ENCODE data around the gene ULK1.

Gene ULK1

DNA sequence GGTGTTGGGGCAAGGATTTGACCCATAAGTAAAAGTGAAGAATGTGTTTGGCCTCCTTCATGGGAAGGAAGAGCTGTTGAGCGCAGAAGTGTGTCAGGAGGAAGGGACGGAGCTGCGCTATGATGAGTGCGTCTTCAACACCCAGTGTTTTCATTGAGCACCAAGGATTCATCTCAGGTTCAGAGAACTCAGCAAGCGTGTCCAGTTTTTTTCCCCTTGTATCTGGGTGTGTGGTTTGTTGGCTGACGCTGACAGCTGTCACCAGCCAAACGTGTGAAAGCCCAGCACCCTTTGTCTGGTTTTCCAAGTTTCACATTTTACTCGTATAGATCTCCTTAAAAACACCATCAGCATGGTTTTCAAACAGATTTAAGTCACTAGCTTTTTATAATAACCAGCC is 67.6 kb downstream of the ULK1 start:
- no peak overlapping the region for H3K4me3 ChIP-seq (ENCODE audit: low read depth, low read length)
- no peak for TF ChIP-seq ZNF132 (tag by site-specific recombination; IDR thresholded peaks at IDR 0.05; ENCODE audit: borderline replicate concordance)
- TF ChIP-seq, protein P1, sequence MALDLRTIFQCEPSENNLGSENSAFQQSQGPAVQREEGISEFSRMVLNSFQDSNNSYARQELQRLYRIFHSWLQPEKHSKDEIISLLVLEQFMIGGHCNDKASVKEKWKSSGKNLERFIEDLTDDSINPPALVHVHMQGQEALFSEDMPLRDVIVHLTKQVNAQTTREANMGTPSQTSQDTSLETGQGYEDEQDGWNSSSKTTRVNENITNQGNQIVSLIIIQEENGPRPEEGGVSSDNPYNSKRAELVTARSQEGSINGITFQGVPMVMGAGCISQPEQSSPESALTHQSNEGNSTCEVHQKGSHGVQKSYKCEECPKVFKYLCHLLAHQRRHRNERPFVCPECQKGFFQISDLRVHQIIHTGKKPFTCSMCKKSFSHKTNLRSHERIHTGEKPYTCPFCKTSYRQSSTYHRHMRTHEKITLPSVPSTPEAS (tag by site-specific recombination; IDR thresholded peaks at IDR 0.05) = no peak
- TF ChIP-seq ZNF112 (tag by site-specific recombination; IDR thresholded peaks at IDR 0.05) = no peak
- TF ChIP-seq ZNF514 (tag by site-specific recombination; IDR thresholded peaks at IDR 0.05) = no peak
- TF ChIP-seq SCRT1 (tag by site-specific recombination; IDR thresholded peaks at IDR 0.05; ENCODE audit: borderline replicate concordance) = no peak
- no peak for TF ChIP-seq ZNF138 (tag by site-specific recombination; IDR thresholded peaks at IDR 0.05; ENCODE audit: borderline replicate concordance)
- no peak for TF ChIP-seq PRDM1 (tag by site-specific recombination; IDR thresholded peaks at IDR 0.05)
- TF ChIP-seq ZNF561 (tag by site-specific recombination; IDR thresholded peaks at IDR 0.05; ENCODE audit: borderline replicate concordance) = no peak
- TF ChIP-seq ZNF610 (tag by site-specific recombination; IDR thresholded peaks at IDR 0.05; ENCODE audit: borderline replicate concordance) = no peak
- TF ChIP-seq ZNF596 (tag by site-specific recombination; IDR thresholded peaks at IDR 0.05) = no peak
- no peak for TF ChIP-seq ZNF530 (tag by site-specific recombination; IDR thresholded peaks at IDR 0.05; ENCODE audit: low read depth)
- no peak for TF ChIP-seq ZNF544 (tag by site-specific recombination; IDR thresholded peaks at IDR 0.05)
- peaks cover 9% of the 10 kb centered on the region; the same call in 1 of the 2 replicates for H3K4me1 ChIP-seq (ENCODE audit: control insufficient read depth, insufficient read depth, low read length)
- H3K27ac ChIP-seq (ENCODE audit: extremely low read depth, low read depth, low read length) = no peak overlapping the region
- H3K9me3 ChIP-seq (ENCODE audit: control insufficient read depth, insufficient read depth, low read depth, low read length) = no peaks in the 10 kb centered on the region
- H3K36me3 ChIP-seq (ENCODE audit: control insufficient read depth in 2 of 2, insufficient read depth in 1 of 2, low read length in 2 of 2) = peaks cover 5 to 14% of the 10 kb centered on the region in 2 experiments; a peak in 2 of 3 replicates
- CTCF ChIA-PET = interaction anchor here (0.9 kb wide), 1 partner anchor 9 kb away, joined by 3 read pairs; no protein-coding TSS in a partner anchor
- POLR2A ChIA-PET = no interaction called here

DNA sequence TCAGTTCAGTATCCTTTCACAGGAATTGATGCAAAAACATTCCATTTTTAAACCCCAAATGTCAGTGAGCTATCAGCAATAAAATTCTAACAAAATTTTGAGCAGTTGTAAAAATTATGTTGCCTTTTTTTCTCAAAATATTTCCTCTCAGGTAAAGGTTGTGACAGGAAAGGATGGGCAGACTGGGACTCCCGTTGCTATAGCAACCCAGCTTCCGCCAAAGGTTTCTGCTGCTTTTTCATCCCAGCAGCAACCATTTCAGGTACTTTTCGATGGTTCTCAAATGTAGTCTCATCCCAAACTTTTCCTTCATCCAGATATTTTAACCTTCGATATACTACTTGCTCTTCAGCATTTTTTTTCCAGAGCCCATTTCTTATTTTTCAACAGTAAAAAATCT is 69.0 kb downstream of the ULK1 start:
- Histone ChIP-seq H3K27ac (ENCODE audit: extremely low read depth, low read depth, low read length) (no peak overlapping the region), H3K36me3 (ENCODE audit: control insufficient read depth in 2 of 2, insufficient read depth in 1 of 2, low read length in 2 of 2) (peaks cover 5 to 14% of the 10 kb centered on the region in 2 experiments; a peak in 2 of 3 replicates), H3K9me3 (ENCODE audit: control insufficient read depth, insufficient read depth, low read depth, low read length) (no peaks in the 10 kb centered on the region), H3K4me3 (ENCODE audit: low read depth, low read length) (no peak overlapping the region), H3K4me1 (ENCODE audit: control insufficient read depth, insufficient read depth, low read length) (peaks cover 6% of the 10 kb centered on the region; the same call in 1 of the 2 replicates)
- POLR2A ChIA-PET = no interaction called here
- CTCF ChIA-PET = interaction anchor here (0.7 kb wide), 1 partner anchor 226 kb away, joined by 3 read pairs; no protein-coding TSS in a partner anchor
- TF ChIP-seq, protein P2, sequence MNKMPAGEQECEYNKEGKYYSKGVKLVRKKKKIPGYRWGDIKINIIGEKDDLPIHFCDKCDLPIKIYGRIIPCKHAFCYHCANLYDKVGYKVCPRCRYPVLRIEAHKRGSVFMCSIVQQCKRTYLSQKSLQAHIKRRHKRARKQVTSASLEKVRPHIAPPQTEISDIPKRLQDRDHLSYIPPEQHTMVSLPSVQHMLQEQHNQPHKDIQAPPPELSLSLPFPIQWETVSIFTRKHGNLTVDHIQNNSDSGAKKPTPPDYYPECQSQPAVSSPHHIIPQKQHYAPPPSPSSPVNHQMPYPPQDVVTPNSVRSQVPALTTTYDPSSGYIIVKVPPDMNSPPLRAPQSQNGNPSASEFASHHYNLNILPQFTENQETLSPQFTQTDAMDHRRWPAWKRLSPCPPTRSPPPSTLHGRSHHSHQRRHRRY (tag by site-specific recombination; IDR thresholded peaks at IDR 0.05) = no peak
- TF ChIP-seq, protein P3, sequence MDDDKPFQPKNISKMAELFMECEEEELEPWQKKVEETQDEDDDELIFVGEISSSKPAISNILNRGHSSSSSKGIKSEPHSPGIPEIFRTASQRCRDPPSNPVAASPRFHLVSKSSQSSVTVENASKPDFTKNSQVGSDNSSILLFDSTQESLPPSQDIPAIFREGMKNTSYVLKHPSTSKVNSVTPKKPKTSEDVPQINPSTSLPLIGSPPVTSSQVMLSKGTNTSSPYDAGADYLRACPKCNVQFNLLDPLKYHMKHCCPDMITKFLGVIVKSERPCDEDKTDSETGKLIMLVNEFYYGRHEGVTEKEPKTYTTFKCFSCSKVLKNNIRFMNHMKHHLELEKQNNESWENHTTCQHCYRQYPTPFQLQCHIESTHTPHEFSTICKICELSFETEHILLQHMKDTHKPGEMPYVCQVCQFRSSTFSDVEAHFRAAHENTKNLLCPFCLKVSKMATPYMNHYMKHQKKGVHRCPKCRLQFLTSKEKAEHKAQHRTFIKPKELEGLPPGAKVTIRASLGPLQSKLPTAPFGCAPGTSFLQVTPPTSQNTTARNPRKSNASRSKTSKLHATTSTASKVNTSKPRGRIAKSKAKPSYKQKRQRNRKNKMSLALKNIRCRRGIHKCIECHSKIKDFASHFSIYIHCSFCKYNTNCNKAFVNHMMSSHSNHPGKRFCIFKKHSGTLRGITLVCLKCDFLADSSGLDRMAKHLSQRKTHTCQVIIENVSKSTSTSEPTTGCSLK (tag by site-specific recombination; IDR thresholded peaks at IDR 0.05) = no peak
- no peak for TF ChIP-seq OVOL3 (tag by site-specific recombination; IDR thresholded peaks at IDR 0.05)
- TF ChIP-seq ZNF324 (tag by site-specific recombination; IDR thresholded peaks at IDR 0.05) = no peak
- TF ChIP-seq ZNF558 (tag by site-specific recombination; IDR thresholded peaks at IDR 0.05) = no peak

DNA sequence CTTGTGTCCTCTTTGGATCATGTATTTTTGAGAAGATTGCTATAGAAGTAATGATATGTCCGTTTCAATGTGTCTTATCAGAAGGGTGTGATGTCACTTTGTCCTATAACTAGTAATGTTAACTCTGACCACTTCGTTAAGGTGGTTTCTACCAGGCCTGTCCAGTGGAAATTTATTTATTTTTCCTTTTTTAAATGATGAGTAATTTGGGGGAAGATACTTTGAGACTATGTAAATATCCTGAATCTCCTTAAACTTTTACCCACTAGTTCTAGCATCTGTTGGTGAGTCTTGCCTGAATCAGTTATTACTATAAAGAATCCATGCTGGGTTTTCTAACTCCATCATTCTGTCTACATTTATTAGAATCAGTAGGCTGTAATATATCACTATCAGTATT is 70.7 kb downstream of the ULK1 start:
- ChIA-PET CTCF (no interaction called here), POLR2A (interaction anchor here (0.7 kb wide), 1 partner anchor 168 kb away, joined by 3 read pairs; no protein-coding TSS in a partner anchor)
- H3K9me3 ChIP-seq (ENCODE audit: control insufficient read depth, insufficient read depth, low read depth, low read length) = no peaks in the 10 kb centered on the region
- peaks cover 5 to 14% of the 10 kb centered on the region in 2 experiments; a peak in 2 of 3 replicates for H3K36me3 ChIP-seq (ENCODE audit: control insufficient read depth in 2 of 2, insufficient read depth in 1 of 2, low read length in 2 of 2)
- no peak overlapping the region for H3K27ac ChIP-seq (ENCODE audit: extremely low read depth, low read depth, low read length)
- no peak overlapping the region for H3K4me3 ChIP-seq (ENCODE audit: low read depth, low read length)
- H3K4me1 ChIP-seq (ENCODE audit: control insufficient read depth, insufficient read depth, low read length) = no peaks in the 10 kb centered on the region
- TF ChIP-seq, protein P4, sequence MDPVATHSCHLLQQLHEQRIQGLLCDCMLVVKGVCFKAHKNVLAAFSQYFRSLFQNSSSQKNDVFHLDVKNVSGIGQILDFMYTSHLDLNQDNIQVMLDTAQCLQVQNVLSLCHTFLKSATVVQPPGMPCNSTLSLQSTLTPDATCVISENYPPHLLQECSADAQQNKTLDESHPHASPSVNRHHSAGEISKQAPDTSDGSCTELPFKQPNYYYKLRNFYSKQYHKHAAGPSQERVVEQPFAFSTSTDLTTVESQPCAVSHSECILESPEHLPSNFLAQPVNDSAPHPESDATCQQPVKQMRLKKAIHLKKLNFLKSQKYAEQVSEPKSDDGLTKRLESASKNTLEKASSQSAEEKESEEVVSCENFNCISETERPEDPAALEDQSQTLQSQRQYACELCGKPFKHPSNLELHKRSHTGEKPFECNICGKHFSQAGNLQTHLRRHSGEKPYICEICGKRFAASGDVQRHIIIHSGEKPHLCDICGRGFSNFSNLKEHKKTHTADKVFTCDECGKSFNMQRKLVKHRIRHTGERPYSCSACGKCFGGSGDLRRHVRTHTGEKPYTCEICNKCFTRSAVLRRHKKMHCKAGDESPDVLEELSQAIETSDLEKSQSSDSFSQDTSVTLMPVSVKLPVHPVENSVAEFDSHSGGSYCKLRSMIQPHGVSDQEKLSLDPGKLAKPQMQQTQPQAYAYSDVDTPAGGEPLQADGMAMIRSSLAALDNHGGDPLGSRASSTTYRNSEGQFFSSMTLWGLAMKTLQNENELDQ (tag by site-specific recombination; IDR thresholded peaks at IDR 0.05; ENCODE audit: low read depth) = no peak
- TF ChIP-seq ZBTB21 (tag by site-specific recombination; IDR thresholded peaks at IDR 0.05) = no peak
